Uterus (tissue), 2 donors: ENCODE measurements around the gene SND1.

ENCODE experiments used
- POLR2A ChIP-seq, 2 donors: fragments of 450-650 bp; IDR thresholded peaks; one replicate each; pipeline ENCODE4 v1.6.1; 2016; ENCODE audit warnings: antibody characterized with exemption in 2 of 2, mild to moderate bottlenecking in 1 of 2, moderate library complexity in 1 of 2
- TF ChIP-seq, protein P1 (sequence below), 4 experiments: fragments of 200-600 bp in 2 of 4; fragments of 450-650 bp in 2 of 4; sonication (generic) in 2 of 4; IDR thresholded peaks; one replicate each; pipeline ENCODE4 v1.5.1; 2016 to 2019; ENCODE audit warnings: antibody characterized with exemption in 4 of 4, mild to moderate bottlenecking in 2 of 4, moderate library complexity in 1 of 4

GRCh38 chr7:128129224-128129864 is 477.4 kb downstream of the SND1 start:
- TF ChIP-seq, protein P1, sequence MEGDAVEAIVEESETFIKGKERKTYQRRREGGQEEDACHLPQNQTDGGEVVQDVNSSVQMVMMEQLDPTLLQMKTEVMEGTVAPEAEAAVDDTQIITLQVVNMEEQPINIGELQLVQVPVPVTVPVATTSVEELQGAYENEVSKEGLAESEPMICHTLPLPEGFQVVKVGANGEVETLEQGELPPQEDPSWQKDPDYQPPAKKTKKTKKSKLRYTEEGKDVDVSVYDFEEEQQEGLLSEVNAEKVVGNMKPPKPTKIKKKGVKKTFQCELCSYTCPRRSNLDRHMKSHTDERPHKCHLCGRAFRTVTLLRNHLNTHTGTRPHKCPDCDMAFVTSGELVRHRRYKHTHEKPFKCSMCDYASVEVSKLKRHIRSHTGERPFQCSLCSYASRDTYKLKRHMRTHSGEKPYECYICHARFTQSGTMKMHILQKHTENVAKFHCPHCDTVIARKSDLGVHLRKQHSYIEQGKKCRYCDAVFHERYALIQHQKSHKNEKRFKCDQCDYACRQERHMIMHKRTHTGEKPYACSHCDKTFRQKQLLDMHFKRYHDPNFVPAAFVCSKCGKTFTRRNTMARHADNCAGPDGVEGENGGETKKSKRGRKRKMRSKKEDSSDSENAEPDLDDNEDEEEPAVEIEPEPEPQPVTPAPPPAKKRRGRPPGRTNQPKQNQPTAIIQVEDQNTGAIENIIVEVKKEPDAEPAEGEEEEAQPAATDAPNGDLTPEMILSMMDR (IDR thresholded peaks at IDR 0.05), result no peak
- no peak for TF ChIP-seq POLR2A (IDR thresholded peaks at IDR 0.05)
